AG10803 (cell line): Measurements from ENCODE around the gene HGD.

Source experiments
- DNase-seq: peaks from one replicate; pipeline ENCODE4 v3.0.0; 2010; ENCODE audit warnings: low read depth
- H3K4me3 ChIP-seq: 2 replicates; pipeline ENCODE4 v1.5.1; 2011; ENCODE audit warnings: mild to moderate bottlenecking, low read length, control low read depth
- TF ChIP-seq, protein P1 (sequence below): conservative IDR thresholded peaks from 2 replicates; pipeline ENCODE4 v1.5.1; 2011; ENCODE audit warnings: mild to moderate bottlenecking, low read length, control low read depth, inconsistent platforms

Gene HGD

DNA sequence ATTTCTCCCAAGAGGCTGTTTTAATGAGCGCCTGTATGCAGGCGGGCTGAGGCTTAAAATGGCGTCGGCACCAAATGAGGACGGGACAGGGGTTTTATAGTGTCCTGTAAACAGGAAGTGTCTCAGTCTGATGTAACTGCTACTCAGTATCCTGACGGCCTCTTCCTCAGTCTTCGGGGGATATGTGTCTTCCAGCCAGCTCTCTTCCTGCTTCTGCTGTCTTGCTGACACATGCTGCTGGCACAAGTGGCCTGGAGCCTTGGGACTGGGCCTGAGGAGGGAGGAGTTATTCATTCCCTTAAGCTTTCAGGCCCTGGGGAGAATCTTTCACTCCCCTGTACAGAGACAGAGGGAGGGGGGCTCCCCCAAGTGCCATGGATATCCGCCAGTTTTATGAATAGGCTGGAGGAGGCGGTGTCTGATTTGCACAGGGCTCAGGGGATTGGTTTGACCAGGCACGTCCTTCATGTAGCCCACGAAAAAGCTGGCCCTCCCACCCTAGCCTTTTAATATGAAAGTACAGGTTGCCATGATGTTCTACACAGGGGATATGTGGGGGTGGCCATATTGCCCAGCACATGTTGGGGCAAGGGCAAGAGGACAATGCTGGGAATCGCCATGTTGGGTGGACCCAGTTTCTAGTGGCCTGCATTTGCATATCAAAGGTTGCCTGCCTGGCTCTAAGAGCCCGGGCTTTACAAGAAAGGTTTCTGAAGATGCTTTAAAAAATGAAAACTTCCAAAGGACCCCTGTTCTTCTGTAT lies 66.0 kb downstream of the HGD start:
- peak; percentile 91 for DNase-seq
- no peak overlapping the region for H3K4me3 ChIP-seq
- TF ChIP-seq, protein P1, sequence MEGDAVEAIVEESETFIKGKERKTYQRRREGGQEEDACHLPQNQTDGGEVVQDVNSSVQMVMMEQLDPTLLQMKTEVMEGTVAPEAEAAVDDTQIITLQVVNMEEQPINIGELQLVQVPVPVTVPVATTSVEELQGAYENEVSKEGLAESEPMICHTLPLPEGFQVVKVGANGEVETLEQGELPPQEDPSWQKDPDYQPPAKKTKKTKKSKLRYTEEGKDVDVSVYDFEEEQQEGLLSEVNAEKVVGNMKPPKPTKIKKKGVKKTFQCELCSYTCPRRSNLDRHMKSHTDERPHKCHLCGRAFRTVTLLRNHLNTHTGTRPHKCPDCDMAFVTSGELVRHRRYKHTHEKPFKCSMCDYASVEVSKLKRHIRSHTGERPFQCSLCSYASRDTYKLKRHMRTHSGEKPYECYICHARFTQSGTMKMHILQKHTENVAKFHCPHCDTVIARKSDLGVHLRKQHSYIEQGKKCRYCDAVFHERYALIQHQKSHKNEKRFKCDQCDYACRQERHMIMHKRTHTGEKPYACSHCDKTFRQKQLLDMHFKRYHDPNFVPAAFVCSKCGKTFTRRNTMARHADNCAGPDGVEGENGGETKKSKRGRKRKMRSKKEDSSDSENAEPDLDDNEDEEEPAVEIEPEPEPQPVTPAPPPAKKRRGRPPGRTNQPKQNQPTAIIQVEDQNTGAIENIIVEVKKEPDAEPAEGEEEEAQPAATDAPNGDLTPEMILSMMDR: no peak

DNA sequence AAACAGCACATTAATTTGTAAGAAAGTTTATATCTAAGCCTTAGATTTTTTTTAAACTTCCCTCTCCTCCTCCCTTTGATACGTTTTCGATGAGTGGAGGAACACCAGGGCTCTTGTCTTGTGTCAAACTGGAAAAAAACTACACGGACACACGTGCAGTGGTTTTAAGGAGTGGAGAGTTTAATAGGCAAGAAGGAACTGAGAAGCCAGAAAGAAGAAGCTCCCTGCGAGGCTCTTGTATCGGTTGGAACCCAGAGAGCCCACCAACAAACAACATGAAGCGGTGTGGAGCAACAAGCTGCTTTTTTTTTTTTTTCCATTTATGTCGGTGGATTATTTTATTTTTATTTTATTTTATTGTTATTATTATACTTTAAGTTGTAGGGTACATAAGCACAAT lies 67.3 kb downstream of the HGD start:
- H3K4me3 ChIP-seq: no peak overlapping the region
- DNase-seq: no peak
- TF ChIP-seq, protein P1: no peak

DNA sequence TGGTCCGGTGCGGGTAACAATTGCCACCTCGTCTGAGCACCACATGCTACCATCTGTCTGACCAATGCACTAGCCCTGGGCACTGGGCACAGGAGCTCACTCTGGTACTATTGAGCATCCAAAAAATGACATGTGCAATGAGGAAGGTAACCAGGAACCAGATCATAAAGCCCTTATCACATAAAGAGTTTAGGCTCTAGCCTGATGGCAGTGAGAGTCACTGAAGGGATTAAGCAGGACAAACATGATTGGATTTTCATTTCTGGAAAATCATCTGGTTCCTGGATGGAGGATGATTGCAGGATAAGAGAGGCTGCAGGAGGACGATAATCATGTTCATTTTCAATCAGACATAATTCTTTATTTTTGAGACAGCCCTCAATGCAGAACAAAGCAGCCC lies 73.5 kb downstream of the HGD start:
- TF ChIP-seq, protein P1: no peak
- H3K4me3 ChIP-seq: no peak overlapping the region
- no peak for DNase-seq

DNA sequence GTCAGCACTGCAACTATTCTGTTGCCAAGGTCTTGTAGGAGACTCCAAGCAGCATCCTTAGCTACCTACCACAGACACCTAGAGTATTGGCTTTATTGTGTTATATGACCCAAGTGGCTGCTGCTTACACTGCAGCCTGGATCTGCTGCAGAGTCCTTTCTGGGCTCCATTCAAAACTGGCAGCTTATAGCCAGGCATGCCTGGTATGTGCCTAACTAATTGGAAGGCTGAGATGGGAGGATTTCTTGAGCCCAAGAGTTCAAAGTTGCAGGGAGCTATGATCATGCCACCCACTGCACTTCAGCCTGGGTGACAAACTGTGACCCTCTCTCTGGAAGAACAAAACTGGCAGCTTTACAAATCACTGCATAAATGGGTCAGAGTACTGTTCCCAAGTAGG lies 77.3 kb downstream of the HGD start:
- TF ChIP-seq, protein P1: no peak
- peak; percentile 9 for DNase-seq

DNA sequence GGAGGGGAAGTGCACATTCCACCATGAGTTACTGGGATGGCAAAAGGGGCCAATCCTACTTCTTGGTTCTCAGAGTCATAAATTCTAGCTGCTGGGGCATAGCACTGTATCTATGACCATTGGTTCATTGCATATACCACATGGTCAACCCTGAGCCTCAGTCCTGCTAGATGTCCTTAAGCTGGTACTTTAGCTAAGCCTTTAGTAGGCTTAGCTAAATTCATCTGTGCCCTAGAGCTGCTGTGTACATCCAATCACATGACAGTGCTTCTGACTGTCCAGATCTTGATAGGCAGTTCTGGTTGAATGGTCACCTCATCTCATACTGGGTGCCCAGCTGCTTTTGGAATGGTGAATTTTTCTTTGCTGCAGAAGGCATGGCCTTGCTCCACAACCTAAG lies 77.7 kb downstream of the HGD start:
- H3K4me3 ChIP-seq: no peak overlapping the region
- TF ChIP-seq, protein P1: no peak
- no peak for DNase-seq

More for the DNA sequence above, 77.3 kb downstream of the HGD start:
- H3K4me3 ChIP-seq: no peak overlapping the region

DNA sequence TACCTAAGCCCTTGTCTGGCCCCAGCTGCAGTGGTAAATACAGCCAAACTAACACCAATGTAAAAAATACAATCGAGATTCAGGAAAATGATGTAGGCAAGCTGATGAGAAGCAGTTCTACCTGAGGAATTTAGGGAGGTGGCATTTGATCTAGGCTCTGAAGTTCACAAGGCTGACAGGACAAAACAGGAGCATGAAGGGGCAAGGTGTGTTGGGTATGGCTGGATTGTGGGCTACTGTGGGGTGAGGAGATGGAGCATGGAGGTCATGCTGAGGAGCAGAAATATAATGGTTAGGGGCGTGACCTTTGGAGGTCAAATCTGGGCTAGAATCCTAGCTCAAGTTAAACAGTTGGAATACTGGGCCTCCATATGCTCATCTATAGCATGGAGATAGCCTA lies 79.4 kb downstream of the HGD start:
- no peak for DNase-seq
- TF ChIP-seq, protein P1: no peak

DNA sequence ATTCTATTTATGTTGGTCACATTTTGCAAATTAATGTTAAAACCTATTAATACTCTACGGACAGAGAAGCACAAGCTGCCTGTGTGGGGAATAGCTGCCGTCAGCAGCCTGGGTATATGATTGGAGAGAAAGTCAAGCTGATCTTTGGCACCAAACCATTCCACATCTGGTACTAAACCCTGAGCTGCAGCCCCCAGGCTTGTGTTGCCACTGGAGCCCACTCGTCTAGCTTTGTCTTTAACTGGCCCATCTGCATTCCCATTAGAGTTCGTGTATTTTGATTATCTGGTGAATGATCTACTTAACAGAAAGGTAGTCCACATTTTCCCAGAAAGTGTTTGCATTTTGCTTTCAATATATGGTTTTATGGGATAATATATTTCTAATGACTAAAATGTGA lies 80.5 kb downstream of the HGD start:
- no peak overlapping the region for H3K4me3 ChIP-seq
- TF ChIP-seq, protein P1: no peak
- DNase-seq: no peak

More for the DNA sequence above, 79.4 kb downstream of the HGD start:
- no peak overlapping the region for H3K4me3 ChIP-seq
